Ishikawa (cell line): Measurements from ENCODE around the gene RRP36.

Experiments used
- CEBPB ChIP-seq: IDR thresholded peaks from 2 replicates; pipeline ENCODE4 v1.6.1; 2012
- CREB1 ChIP-seq: IDR thresholded peaks from 2 replicates; pipeline ENCODE4 v1.6.1; 2012; ENCODE audit warnings: low read depth
- EGR1 ChIP-seq: IDR thresholded peaks from 2 replicates; pipeline ENCODE4 v1.6.1; 2012
- EP300 ChIP-seq: IDR thresholded peaks from 2 replicates; pipeline ENCODE4 v1.6.1; 2012; ENCODE audit warnings: borderline replicate concordance
- FOXM1 ChIP-seq: IDR thresholded peaks from 2 replicates; pipeline ENCODE4 v1.6.1; 2012; ENCODE audit warnings: low read depth, borderline replicate concordance
- MAX ChIP-seq: IDR thresholded peaks from 2 replicates; pipeline ENCODE4 v1.6.1; 2012
- NFIC ChIP-seq: IDR thresholded peaks from 2 replicates; pipeline ENCODE4 v1.6.1; 2012
- RAD21 ChIP-seq: IDR thresholded peaks from 2 replicates; pipeline ENCODE4 v1.6.1; 2012; ENCODE audit warnings: low read depth
- REST ChIP-seq: IDR thresholded peaks from 2 replicates; pipeline ENCODE4 v1.6.1; 2012; ENCODE audit warnings: low read depth, mild to moderate bottlenecking
- TAF1 ChIP-seq: IDR thresholded peaks from 2 replicates; pipeline ENCODE4 v1.6.1; 2012; ENCODE audit warnings: low read depth, mild to moderate bottlenecking
- TCF12 ChIP-seq: IDR thresholded peaks from 2 replicates; pipeline ENCODE4 v1.6.1; 2012; ENCODE audit warnings: low read depth
- TEAD4 ChIP-seq: IDR thresholded peaks from 2 replicates; pipeline ENCODE4 v1.6.1; 2012
- USF1 ChIP-seq: IDR thresholded peaks from 2 replicates; pipeline ENCODE4 v1.6.1; 2012
- YY1 ChIP-seq: IDR thresholded peaks from 2 replicates; pipeline ENCODE4 v1.6.1; 2012; ENCODE audit warnings: low read depth
- ZBTB7A ChIP-seq: IDR thresholded peaks from 2 replicates; pipeline ENCODE4 v1.6.1; 2012; ENCODE audit warnings: low read depth

Gene RRP36

GRCh38 chr6:43021270-43022047 lies at the start of gene RRP36:
TSS of gene RRP36 (plus strand) at chr6:43021623. CDS start at chr6:43021655, 32 bp downstream.
- peak; percentile 81 for TF ChIP-seq MAX
- TF ChIP-seq EGR1: no peak
- TF ChIP-seq USF1: no peak
- peak; percentile 85 for TF ChIP-seq TAF1
- TF ChIP-seq YY1: peak; percentile 90
- no peak for TF ChIP-seq RAD21
- TF ChIP-seq EP300: no peak
- no peak; the same call in 1 of the 2 replicates for TF ChIP-seq TCF12
- peak; percentile 5; the same call in 1 of the 2 replicates for TF ChIP-seq CEBPB
- 0 out of 2 replicates have a peak, but pooled peaks have one; percentile 30 for TF ChIP-seq CREB1

GRCh38 chr6:42971746-42972327 lies 49.6 kb upstream of the RRP36 start:
- no peak for TF ChIP-seq NFIC
- TF ChIP-seq CEBPB: no peak
- no peak for TF ChIP-seq EGR1
- no peak for TF ChIP-seq RAD21
- no peak for TF ChIP-seq CREB1
- TF ChIP-seq FOXM1: no peak

- TF ChIP-seq REST: no peak
- no peak for TF ChIP-seq FOXM1
- no peak for TF ChIP-seq TAF1
- no peak for TF ChIP-seq NFIC
- no peak for TF ChIP-seq USF1
- no peak for TF ChIP-seq TEAD4
- no peak for TF ChIP-seq YY1
- TF ChIP-seq ZBTB7A: no peak
- no peak for TF ChIP-seq EGR1
- no peak for TF ChIP-seq MAX
- TF ChIP-seq CREB1: no peak
- no peak for TF ChIP-seq CEBPB
- no peak for TF ChIP-seq EP300
- TF ChIP-seq TCF12: no peak
- no peak for TF ChIP-seq RAD21
These were observed 47.5 kb upstream of the RRP36 start for GRCh38 chr6:42973926-42974325.

- TF ChIP-seq EGR1: no peak
These were observed 46.4 kb upstream of the RRP36 start for GRCh38 chr6:42974919-42975505.

GRCh38 chr6:42978487-42978838 lies 43.0 kb upstream of the RRP36 start:
- TF ChIP-seq YY1 (no peak), USF1 (no peak), REST (no peak), MAX (no peak), TEAD4 (no peak), CEBPB (no peak)
